Measurements from ENCODE around the gene DCUN1D2.

DNA sequence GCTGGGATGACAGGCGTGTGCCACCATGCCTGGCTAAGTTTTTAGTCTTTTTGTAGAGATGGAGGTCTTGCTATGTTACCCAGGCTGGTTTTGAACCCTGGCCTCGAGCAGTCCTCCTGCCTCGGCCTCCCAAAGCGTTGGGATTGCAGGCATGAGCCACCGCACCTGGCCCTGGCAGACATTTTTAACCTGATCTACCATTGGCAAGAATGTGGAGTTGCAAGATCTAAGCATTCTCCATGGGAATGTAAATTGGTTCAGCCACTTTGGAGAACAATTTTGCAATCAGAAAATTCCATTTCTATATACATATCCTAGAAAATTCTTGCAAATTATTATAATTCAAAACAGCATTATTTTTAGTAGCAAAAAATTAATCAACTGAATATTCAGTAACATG is 24.3 kb upstream of the DCUN1D2 start:
- TF ChIP-seq, protein P1, sequence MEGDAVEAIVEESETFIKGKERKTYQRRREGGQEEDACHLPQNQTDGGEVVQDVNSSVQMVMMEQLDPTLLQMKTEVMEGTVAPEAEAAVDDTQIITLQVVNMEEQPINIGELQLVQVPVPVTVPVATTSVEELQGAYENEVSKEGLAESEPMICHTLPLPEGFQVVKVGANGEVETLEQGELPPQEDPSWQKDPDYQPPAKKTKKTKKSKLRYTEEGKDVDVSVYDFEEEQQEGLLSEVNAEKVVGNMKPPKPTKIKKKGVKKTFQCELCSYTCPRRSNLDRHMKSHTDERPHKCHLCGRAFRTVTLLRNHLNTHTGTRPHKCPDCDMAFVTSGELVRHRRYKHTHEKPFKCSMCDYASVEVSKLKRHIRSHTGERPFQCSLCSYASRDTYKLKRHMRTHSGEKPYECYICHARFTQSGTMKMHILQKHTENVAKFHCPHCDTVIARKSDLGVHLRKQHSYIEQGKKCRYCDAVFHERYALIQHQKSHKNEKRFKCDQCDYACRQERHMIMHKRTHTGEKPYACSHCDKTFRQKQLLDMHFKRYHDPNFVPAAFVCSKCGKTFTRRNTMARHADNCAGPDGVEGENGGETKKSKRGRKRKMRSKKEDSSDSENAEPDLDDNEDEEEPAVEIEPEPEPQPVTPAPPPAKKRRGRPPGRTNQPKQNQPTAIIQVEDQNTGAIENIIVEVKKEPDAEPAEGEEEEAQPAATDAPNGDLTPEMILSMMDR (IDR thresholded peaks at IDR 0.05): no peak
- no peak for TF ChIP-seq POLR2AphosphoS5 (IDR thresholded peaks at IDR 0.05)
